ENCODE data around the gene PCDH9. TPM values are rescaled to one million over a fixed set of nuclear protein-coding genes. Genes with fewer than 3 reads are reported as not detected.

Gene PCDH9
- total RNA-seq, 1 donor from 2014 or later, result 0.75 TPM

- no peaks in the 10 kb centered on the region for H3K36me3 ChIP-seq (ENCODE audit: control insufficient read depth, insufficient read depth, low read length)
- no peak for TF ChIP-seq CTCF (IDR thresholded peaks at IDR 0.05; ENCODE audit: insufficient read depth, low read length, poor library complexity, severe bottlenecking)
These were observed 211.4 kb downstream of the PCDH9 start for GRCh38 chr13:67018775-67019174.

GRCh38 chr13:67017276-67017675 is 212.9 kb downstream of the PCDH9 start:
- Histone ChIP-seq H3K27me3 (ENCODE audit: control insufficient read depth, insufficient read depth, low read length) (no peaks in the 10 kb centered on the region), H3K36me3 (ENCODE audit: control insufficient read depth, insufficient read depth, low read length) (no peaks in the 10 kb centered on the region), H3K4me3 (ENCODE audit: low read depth, low read length) (no peak overlapping the region)
- TF ChIP-seq CTCF (IDR thresholded peaks at IDR 0.05; ENCODE audit: insufficient read depth, low read length, poor library complexity, severe bottlenecking), result no peak
- no peak for DNase-seq (ENCODE audit: low read depth)

More at GRCh38 chr13:67018775-67019174, 211.4 kb downstream of the PCDH9 start:
- DNase-seq (ENCODE audit: low read depth), result no peak
- no peak overlapping the region for H3K4me3 ChIP-seq (ENCODE audit: low read depth, low read length)
- H3K27me3 ChIP-seq (ENCODE audit: control insufficient read depth, insufficient read depth, low read length), result no peaks in the 10 kb centered on the region

GRCh38 chr13:67015976-67016600 is 214.0 kb downstream of the PCDH9 start:
- no peaks in the 10 kb centered on the region for H3K36me3 ChIP-seq (ENCODE audit: control insufficient read depth, insufficient read depth, low read length)
- no peaks in the 10 kb centered on the region for H3K27me3 ChIP-seq (ENCODE audit: control insufficient read depth, insufficient read depth, low read length)
- H3K4me3 ChIP-seq (ENCODE audit: low read depth, low read length), result no peak overlapping the region
- DNase-seq (ENCODE audit: low read depth), result no peak
- no peak for TF ChIP-seq CTCF (IDR thresholded peaks at IDR 0.05; ENCODE audit: insufficient read depth, low read length, poor library complexity, severe bottlenecking)

- no peak for TF ChIP-seq CTCF (IDR thresholded peaks at IDR 0.05; ENCODE audit: insufficient read depth, low read length, poor library complexity, severe bottlenecking)
- H3K36me3 ChIP-seq (ENCODE audit: control insufficient read depth, insufficient read depth, low read length), result no peaks in the 10 kb centered on the region
- H3K4me3 ChIP-seq (ENCODE audit: low read depth, low read length), result no peak overlapping the region
- no peaks in the 10 kb centered on the region for H3K27me3 ChIP-seq (ENCODE audit: control insufficient read depth, insufficient read depth, low read length)
- no peak for DNase-seq (ENCODE audit: low read depth)
These were observed 215.7 kb downstream of the PCDH9 start for GRCh38 chr13:67014399-67014798.

GRCh38 chr13:67013709-67014108 is 216.4 kb downstream of the PCDH9 start:
- H3K4me3 ChIP-seq (ENCODE audit: low read depth, low read length), result no peak overlapping the region
- no peaks in the 10 kb centered on the region for H3K36me3 ChIP-seq (ENCODE audit: control insufficient read depth, insufficient read depth, low read length)
- no peak for TF ChIP-seq CTCF (IDR thresholded peaks at IDR 0.05; ENCODE audit: insufficient read depth, low read length, poor library complexity, severe bottlenecking)
- H3K27me3 ChIP-seq (ENCODE audit: control insufficient read depth, insufficient read depth, low read length), result no peaks in the 10 kb centered on the region
- DNase-seq (ENCODE audit: low read depth), result no peak

GRCh38 chr13:67008075-67008668 is 222.0 kb downstream of the PCDH9 start:
- H3K27me3 ChIP-seq (ENCODE audit: control insufficient read depth, insufficient read depth, low read length), result no peaks in the 10 kb centered on the region
- H3K4me3 ChIP-seq (ENCODE audit: low read depth, low read length), result no peak overlapping the region
- H3K36me3 ChIP-seq (ENCODE audit: control insufficient read depth, insufficient read depth, low read length), result no peaks in the 10 kb centered on the region
- TF ChIP-seq CTCF (IDR thresholded peaks at IDR 0.05; ENCODE audit: insufficient read depth, low read length, poor library complexity, severe bottlenecking), result no peak
- no peak for DNase-seq (ENCODE audit: low read depth)

All from kidney epithelial cell (primary cell).